IPS-18c (cell line): Measurements from ENCODE around the gene MMAB.

Experiments
- H3K4me3 ChIP-seq: 2 replicates; pipeline ENCODE4 v1.7.0; 2013; ENCODE audit warnings: low read depth, mild to moderate bottlenecking, low read length, moderate library complexity; ENCODE audit not compliant: insufficient read depth
- H3K9me3 ChIP-seq: one replicate; pipeline ENCODE4 v1.6.1; 2013; ENCODE audit warnings: mild to moderate bottlenecking, low read length, moderate library complexity; ENCODE audit not compliant: control insufficient read depth, insufficient read depth

The MMAB gene

GRCh38 chr12:109555431-109556315 is 17.6 kb downstream of the MMAB start:
- no peak overlapping the region for H3K4me3 ChIP-seq

GRCh38 chr12:109554761-109555160 is 18.5 kb downstream of the MMAB start:
- Histone ChIP-seq H3K4me3 (no peak overlapping the region), H3K9me3 (no peaks in the 10 kb centered on the region)

More at GRCh38 chr12:109555431-109556315, 17.6 kb downstream of the MMAB start:
- no peaks in the 10 kb centered on the region for H3K9me3 ChIP-seq

- Histone ChIP-seq H3K9me3 (no peaks in the 10 kb centered on the region), H3K4me3 (no peak overlapping the region)
Observed at GRCh38 chr12:109553906-109554500, 19.3 kb downstream of the MMAB start.

- H3K9me3 ChIP-seq, result no peaks in the 10 kb centered on the region
- H3K4me3 ChIP-seq, result no peak overlapping the region
Observed at GRCh38 chr12:109553483-109553882, 19.8 kb downstream of the MMAB start.

GRCh38 chr12:109552971-109553370 is 20.3 kb downstream of the MMAB start:
- no peak overlapping the region for H3K4me3 ChIP-seq
- H3K9me3 ChIP-seq, result no peaks in the 10 kb centered on the region

- Histone ChIP-seq H3K4me3 (no peak overlapping the region), H3K9me3 (no peaks in the 10 kb centered on the region)
Observed at GRCh38 chr12:109551108-109551507, 22.2 kb downstream of the MMAB start.

GRCh38 chr12:109550281-109550680 is 23.0 kb downstream of the MMAB start:
- Histone ChIP-seq H3K9me3 (no peaks in the 10 kb centered on the region), H3K4me3 (no peak overlapping the region)

- no peaks in the 10 kb centered on the region for H3K9me3 ChIP-seq
- H3K4me3 ChIP-seq, result no peak overlapping the region
Observed at GRCh38 chr12:109549613-109550270, 23.6 kb downstream of the MMAB start.

GRCh38 chr12:109548258-109548657 is 25.0 kb downstream of the MMAB start:
- Histone ChIP-seq H3K4me3 (no peak overlapping the region), H3K9me3 (no peaks in the 10 kb centered on the region)

- Histone ChIP-seq H3K9me3 (no peaks in the 10 kb centered on the region), H3K4me3 (no peak overlapping the region)
Observed at GRCh38 chr12:109547286-109547685, 26.0 kb downstream of the MMAB start.

- no peaks in the 10 kb centered on the region for H3K9me3 ChIP-seq
- no peak overlapping the region for H3K4me3 ChIP-seq
Observed at GRCh38 chr12:109545826-109546225, 27.5 kb downstream of the MMAB start.

GRCh38 chr12:109544955-109545531 is 28.3 kb downstream of the MMAB start:
- H3K9me3 ChIP-seq, result no peaks in the 10 kb centered on the region
- H3K4me3 ChIP-seq, result no peak overlapping the region

GRCh38 chr12:109542876-109543275 is 30.4 kb downstream of the MMAB start:
- Histone ChIP-seq H3K4me3 (no peak overlapping the region), H3K9me3 (no peaks in the 10 kb centered on the region)

GRCh38 chr12:109542014-109542413 is 31.3 kb downstream of the MMAB start:
- no peaks in the 10 kb centered on the region for H3K9me3 ChIP-seq
- H3K4me3 ChIP-seq, result no peak overlapping the region; the same call in 1 of the 2 replicates

GRCh38 chr12:109541413-109541726 is 31.9 kb downstream of the MMAB start:
- no peak overlapping the region for H3K4me3 ChIP-seq
- H3K9me3 ChIP-seq, result no peaks in the 10 kb centered on the region

- H3K9me3 ChIP-seq, result no peaks in the 10 kb centered on the region
Observed at GRCh38 chr12:109540526-109541412, 32.5 kb downstream of the MMAB start.

GRCh38 chr12:109539508-109539907 is 33.8 kb downstream of the MMAB start:
- H3K4me3 ChIP-seq, result no peak overlapping the region
- no peaks in the 10 kb centered on the region for H3K9me3 ChIP-seq

More at GRCh38 chr12:109540526-109541412, 32.5 kb downstream of the MMAB start:
- no peak overlapping the region for H3K4me3 ChIP-seq
